ENCODE results near the gene SCAF4.

The SCAF4 gene

GRCh38 chr21:31629972-31630711, 101.8 kb downstream of the SCAF4 start:
- no peaks in the 10 kb centered on the region for H3K36me3 ChIP-seq (ENCODE audit: insufficient read depth, low read length)
- H3K9me3 ChIP-seq (ENCODE audit: low read length), result no peaks in the 10 kb centered on the region
- H2AFZ ChIP-seq (ENCODE audit: low read depth, low read length), result no peak overlapping the region
- H3K4me3 ChIP-seq (ENCODE audit: low read length), result no peak overlapping the region
- no peaks in the 10 kb centered on the region for H3K4me1 ChIP-seq (ENCODE audit: insufficient read depth, low read length)
- H3K27me3 ChIP-seq (ENCODE audit: insufficient read depth, low read length), result no peaks in the 10 kb centered on the region

GRCh38 chr21:31624961-31625491, 106.9 kb downstream of the SCAF4 start:
- H3K4me3 ChIP-seq (ENCODE audit: low read length), result no peak overlapping the region
- no peaks in the 10 kb centered on the region for H3K36me3 ChIP-seq (ENCODE audit: insufficient read depth, low read length)

GRCh38 chr21:31624181-31624580, 107.7 kb downstream of the SCAF4 start:
- H3K27me3 ChIP-seq (ENCODE audit: insufficient read depth, low read length), result no peaks in the 10 kb centered on the region
- H3K9me3 ChIP-seq (ENCODE audit: low read length), result no peaks in the 10 kb centered on the region
- no peaks in the 10 kb centered on the region for H3K4me1 ChIP-seq (ENCODE audit: insufficient read depth, low read length)
- no peaks in the 10 kb centered on the region for H3K36me3 ChIP-seq (ENCODE audit: insufficient read depth, low read length)
- no peak overlapping the region for H3K4me3 ChIP-seq (ENCODE audit: low read length)
- no peak overlapping the region for H2AFZ ChIP-seq (ENCODE audit: low read depth, low read length)

More at GRCh38 chr21:31624961-31625491, 106.9 kb downstream of the SCAF4 start:
- no peaks in the 10 kb centered on the region for H3K9me3 ChIP-seq (ENCODE audit: low read length)
- no peaks in the 10 kb centered on the region for H3K4me1 ChIP-seq (ENCODE audit: insufficient read depth, low read length)
- H2AFZ ChIP-seq (ENCODE audit: low read depth, low read length), result no peak overlapping the region
- H3K27me3 ChIP-seq (ENCODE audit: insufficient read depth, low read length), result no peaks in the 10 kb centered on the region

GRCh38 chr21:31623664-31624063, 108.3 kb downstream of the SCAF4 start:
- Histone ChIP-seq H2AFZ (ENCODE audit: low read depth, low read length) (no peak overlapping the region), H3K4me1 (ENCODE audit: insufficient read depth, low read length) (no peaks in the 10 kb centered on the region), H3K9me3 (ENCODE audit: low read length) (no peaks in the 10 kb centered on the region), H3K4me3 (ENCODE audit: low read length) (no peak overlapping the region), H3K27me3 (ENCODE audit: insufficient read depth, low read length) (no peaks in the 10 kb centered on the region), H3K36me3 (ENCODE audit: insufficient read depth, low read length) (no peaks in the 10 kb centered on the region)

- Histone ChIP-seq H2AFZ (ENCODE audit: low read depth, low read length) (no peak overlapping the region), H3K4me3 (ENCODE audit: low read length) (no peak overlapping the region), H3K27me3 (ENCODE audit: insufficient read depth, low read length) (no peaks in the 10 kb centered on the region), H3K9me3 (ENCODE audit: low read length) (no peaks in the 10 kb centered on the region), H3K36me3 (ENCODE audit: insufficient read depth, low read length) (no peaks in the 10 kb centered on the region), H3K4me1 (ENCODE audit: insufficient read depth, low read length) (no peaks in the 10 kb centered on the region)
These were observed 109.5 kb downstream of the SCAF4 start for GRCh38 chr21:31622397-31622796.
